Cardiac muscle cell (in vitro differentiated cells and primary cell): Measurements from ENCODE around the gene UBE2V1. TPM values are rescaled to one million over a fixed set of nuclear protein-coding genes. Genes with fewer than 3 reads are reported as not detected.

Experiments used
- DNase-seq, 2 donors: peaks; one replicate each; pipeline versions ENCODE4 v3.0.0 to v3.0.0-alpha.2; 2010 to 2017; ENCODE audit warnings: low read depth in 1 of 2, low spot score in 1 of 2
- H3K27ac ChIP-seq: fragments of 200-600 bp; sonication (generic); 2 replicates; pipeline ENCODE4 v1.5.1; 2016
- H3K27me3 ChIP-seq: fragments of 200-600 bp; sonication (generic); 2 replicates; pipeline ENCODE4 v1.6.0; 2016; ENCODE audit warnings: control low read depth
- H3K36me3 ChIP-seq: fragments of 200-600 bp; sonication (generic); 2 replicates; pipeline ENCODE4 v1.5.1; 2016; ENCODE audit warnings: control low read depth
- H3K4me1 ChIP-seq: fragments of 200-600 bp; sonication (generic); 2 replicates; pipeline ENCODE4 v1.8.1; 2017; ENCODE audit warnings: low read depth, mild to moderate bottlenecking, mixed run types
- H3K4me3 ChIP-seq: fragments of 200-600 bp; sonication (generic); 2 replicates; pipeline ENCODE4 v1.5.1; 2016; ENCODE audit warnings: mild to moderate bottlenecking
- H3K9me3 ChIP-seq: fragments of 200-600 bp; sonication (generic); 2 replicates; pipeline ENCODE4 v1.5.1; 2017; ENCODE audit warnings: low read depth, mild to moderate bottlenecking, control low read depth
- polyA plus RNA-seq: library from polyadenylated mRNA; unstranded; fragments of >200 nt; fragmentation: Nextera tagmentation; extraction: Ambion mirVana; gene quantifications from 2 replicates; pipeline ENCODE4 v1.2.1, GENCODE V29; 2016
- total RNA-seq: library from RNA; depleted of rRNA; stranded (reverse); fragments of >200 nt; gene quantifications from 2 replicates; pipeline ENCODE4 v1.2.3, GENCODE V29; 2016
- TF ChIP-seq, protein P1 (sequence below): IDR thresholded peaks from 2 replicates; pipeline ENCODE4 v1.5.1; 2012; ENCODE audit warnings: low read depth, mild to moderate bottlenecking, low read length

The UBE2V1 gene
- total and polyA plus RNA-seq, 2 experiments from 2014 or later = 126 to 173 TPM

DNA sequence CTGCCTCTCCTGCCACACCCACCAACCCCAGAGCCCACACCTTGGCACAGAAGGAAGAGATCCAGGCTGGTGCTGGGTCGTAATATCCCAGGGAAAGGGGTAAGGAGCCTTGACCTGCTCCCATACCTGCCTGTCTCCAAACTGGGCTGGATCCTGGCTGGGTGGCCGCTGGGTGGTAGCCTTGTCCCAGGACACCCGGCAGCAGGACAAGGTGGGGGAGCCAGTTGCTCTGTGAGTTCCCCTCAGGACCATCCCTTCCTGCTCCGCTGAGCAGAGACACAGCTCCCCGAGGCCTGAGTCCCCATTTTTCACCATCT, 58.8 kb downstream of the UBE2V1 start:
- no peak overlapping the region for H3K27ac ChIP-seq
- TF ChIP-seq, protein P1, sequence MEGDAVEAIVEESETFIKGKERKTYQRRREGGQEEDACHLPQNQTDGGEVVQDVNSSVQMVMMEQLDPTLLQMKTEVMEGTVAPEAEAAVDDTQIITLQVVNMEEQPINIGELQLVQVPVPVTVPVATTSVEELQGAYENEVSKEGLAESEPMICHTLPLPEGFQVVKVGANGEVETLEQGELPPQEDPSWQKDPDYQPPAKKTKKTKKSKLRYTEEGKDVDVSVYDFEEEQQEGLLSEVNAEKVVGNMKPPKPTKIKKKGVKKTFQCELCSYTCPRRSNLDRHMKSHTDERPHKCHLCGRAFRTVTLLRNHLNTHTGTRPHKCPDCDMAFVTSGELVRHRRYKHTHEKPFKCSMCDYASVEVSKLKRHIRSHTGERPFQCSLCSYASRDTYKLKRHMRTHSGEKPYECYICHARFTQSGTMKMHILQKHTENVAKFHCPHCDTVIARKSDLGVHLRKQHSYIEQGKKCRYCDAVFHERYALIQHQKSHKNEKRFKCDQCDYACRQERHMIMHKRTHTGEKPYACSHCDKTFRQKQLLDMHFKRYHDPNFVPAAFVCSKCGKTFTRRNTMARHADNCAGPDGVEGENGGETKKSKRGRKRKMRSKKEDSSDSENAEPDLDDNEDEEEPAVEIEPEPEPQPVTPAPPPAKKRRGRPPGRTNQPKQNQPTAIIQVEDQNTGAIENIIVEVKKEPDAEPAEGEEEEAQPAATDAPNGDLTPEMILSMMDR = no peak
- no peaks in the 10 kb centered on the region for H3K4me1 ChIP-seq
- no peaks in the 10 kb centered on the region for H3K27me3 ChIP-seq
- no peaks in the 10 kb centered on the region for H3K9me3 ChIP-seq
- H3K4me3 ChIP-seq = no peak overlapping the region
- DNase-seq = no peak
- no peaks in the 10 kb centered on the region for H3K36me3 ChIP-seq

DNA sequence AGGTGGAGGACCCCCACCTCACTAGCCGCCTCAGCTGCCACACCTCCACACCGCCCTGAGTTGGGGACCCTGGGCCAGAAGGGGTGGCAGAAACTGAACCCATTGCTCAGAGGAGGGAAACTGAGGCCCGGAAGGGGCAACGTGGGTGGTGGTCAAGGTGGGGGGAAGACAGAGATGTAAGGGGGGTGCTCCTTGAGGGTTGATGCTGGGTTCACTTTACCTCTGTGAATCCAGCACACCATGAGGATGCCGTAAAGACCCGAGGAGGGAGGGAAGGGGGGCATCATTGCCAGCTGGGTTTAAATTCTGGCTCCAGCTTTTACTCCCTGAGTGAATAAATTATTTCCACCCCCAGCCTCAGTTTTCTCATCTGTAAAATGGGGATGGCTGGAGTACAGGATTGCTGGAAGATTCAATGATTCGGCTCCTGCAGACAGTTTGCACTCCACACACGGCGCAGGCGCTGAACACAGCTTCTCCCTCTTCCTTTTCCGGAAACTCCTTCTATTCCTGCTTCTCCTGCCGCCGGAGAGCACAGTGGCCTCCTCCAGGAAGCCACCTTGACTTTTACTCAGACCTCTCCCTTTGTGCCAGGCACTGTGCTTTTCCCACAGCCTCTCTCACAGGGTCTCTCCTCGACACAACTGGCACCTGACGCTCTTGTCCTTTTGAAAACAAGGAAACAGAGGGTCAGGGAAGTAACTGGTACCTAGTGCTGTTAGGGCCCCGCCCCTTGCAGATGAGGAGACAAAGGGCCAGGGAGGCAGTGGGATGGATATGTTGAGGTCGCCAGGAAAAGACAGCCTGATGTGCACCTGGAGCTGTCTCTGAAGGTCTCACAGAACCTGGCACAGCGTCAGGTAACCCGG, 59.4 kb downstream of the UBE2V1 start:
- no peak for DNase-seq
- Histone ChIP-seq H3K36me3 (no peaks in the 10 kb centered on the region), H3K9me3 (no peaks in the 10 kb centered on the region), H3K27me3 (no peaks in the 10 kb centered on the region), H3K4me1 (no peaks in the 10 kb centered on the region), H3K4me3 (no peak overlapping the region), H3K27ac (no peak overlapping the region)
- TF ChIP-seq, protein P1 = no peak

DNA sequence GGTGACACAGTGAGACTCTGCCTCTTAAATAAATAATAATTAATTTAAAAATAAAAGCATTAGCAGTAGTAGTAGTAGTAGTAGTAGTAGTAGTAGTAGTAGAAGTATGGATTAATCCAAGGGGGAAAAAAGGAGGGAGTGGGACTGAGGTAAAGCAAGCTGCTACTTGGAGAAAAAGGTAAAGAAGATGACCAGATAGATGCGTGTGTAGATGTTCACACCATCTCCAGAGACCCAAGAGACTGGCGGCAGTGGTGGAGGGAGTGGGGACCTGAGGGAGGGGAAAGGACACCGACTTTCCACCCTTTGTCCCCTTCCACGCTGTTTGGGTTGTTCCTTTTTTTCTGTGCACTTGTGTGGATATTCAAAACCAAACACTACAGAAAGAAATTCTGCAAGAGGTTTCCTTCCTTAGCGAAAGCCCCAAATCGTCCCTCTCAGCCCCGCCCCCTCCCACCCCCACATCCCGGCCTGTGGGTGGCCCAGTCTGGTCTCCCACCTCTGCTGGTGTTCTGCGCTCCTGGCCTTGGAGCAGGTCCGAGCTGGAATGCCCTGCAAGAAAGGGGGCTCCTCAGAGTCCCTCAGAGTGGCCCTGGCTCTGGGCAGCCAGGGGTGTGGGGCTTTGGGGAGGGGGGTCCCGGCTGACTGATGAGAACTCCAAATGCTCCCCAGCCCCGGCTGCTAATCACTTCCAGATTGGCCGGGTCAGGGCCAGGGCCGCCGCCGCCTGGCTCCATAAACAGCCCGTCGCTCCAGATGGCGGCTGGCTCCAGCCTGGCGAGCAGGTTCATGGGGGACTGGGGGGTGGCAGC, 60.2 kb downstream of the UBE2V1 start:
- no peak overlapping the region for H3K4me3 ChIP-seq
- no peak overlapping the region for H3K27ac ChIP-seq
- DNase-seq = no peak
- TF ChIP-seq, protein P1 = no peak
- no peaks in the 10 kb centered on the region for H3K4me1 ChIP-seq
- H3K27me3 ChIP-seq = no peaks in the 10 kb centered on the region
- no peaks in the 10 kb centered on the region for H3K36me3 ChIP-seq
- no peaks in the 10 kb centered on the region for H3K9me3 ChIP-seq

DNA sequence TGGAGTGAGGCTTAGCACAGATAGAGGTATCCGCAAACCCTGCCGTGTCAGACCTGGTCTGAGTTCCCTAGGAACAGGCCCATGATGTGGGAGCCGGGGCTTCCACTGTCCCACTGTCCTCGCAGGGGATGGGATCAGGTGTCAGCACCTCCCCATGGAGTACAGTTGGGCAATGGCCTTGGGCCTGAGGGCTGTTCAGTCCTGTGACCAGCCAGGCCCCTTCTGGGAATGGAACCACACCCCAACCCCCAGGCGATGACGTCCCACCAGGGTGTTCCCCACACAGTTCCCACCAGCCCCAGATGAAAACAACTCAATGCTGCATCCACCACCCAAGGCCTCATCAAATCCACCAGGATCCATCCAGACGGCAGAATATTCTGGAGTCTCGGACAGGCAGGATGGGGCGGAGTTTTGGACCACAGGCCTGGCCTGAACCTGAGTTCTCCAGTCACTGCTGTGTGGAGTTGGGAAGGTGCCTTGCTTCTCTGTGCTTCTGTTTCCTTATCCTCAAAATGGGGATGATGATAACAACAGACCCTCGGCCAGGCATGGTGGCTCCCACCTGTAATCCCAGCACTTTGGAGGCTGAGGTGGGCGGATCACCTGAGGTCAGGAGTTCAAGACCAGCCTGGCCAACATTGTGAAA, 62.2 kb downstream of the UBE2V1 start:
- Histone ChIP-seq H3K27ac (no peak overlapping the region), H3K27me3 (no peaks in the 10 kb centered on the region), H3K9me3 (no peaks in the 10 kb centered on the region), H3K36me3 (no peaks in the 10 kb centered on the region), H3K4me1 (no peaks in the 10 kb centered on the region), H3K4me3 (no peak overlapping the region)
- DNase-seq = no peak
- TF ChIP-seq, protein P1 = no peak

DNA sequence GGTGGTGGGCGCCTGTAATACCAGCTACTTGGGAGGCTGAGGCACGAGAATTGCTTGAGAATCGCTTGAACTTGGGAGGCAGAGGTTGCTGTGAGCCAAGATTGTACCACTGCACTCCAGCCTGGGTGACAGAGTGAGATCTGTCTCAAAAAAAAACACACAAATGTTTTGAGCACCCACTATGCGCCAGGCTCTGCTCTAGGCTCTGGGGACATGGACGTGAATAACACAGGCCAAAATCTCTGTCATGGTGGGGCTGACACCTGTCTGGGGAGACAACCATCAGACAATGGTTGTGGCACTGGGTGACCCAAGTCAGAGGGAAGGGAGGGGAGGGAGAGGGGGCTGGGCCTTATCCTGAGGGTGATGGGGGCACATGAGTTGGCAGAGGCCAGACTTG, 62.7 kb downstream of the UBE2V1 start:
- Histone ChIP-seq H3K27me3 (no peaks in the 10 kb centered on the region), H3K9me3 (no peaks in the 10 kb centered on the region), H3K4me1 (no peaks in the 10 kb centered on the region), H3K27ac (no peak overlapping the region), H3K4me3 (no peak overlapping the region), H3K36me3 (no peaks in the 10 kb centered on the region)
- no peak for DNase-seq
- TF ChIP-seq, protein P1 = no peak
